ENCODE results near the gene RCAN3.
A peak's percentile ranks its signal among the peaks of the same experiment; 100 is the strongest.

The RCAN3 gene

GRCh38 chr1:24551960-24552571 is 49.4 kb downstream of the RCAN3 start:
- DNase-seq = no peak

- DNase-seq = no peak
Measured at GRCh38 chr1:24553931-24554330, 51.3 kb downstream of the RCAN3 start.

- DNase-seq = no peak
Measured at GRCh38 chr1:24554714-24555113, 52.1 kb downstream of the RCAN3 start.

GRCh38 chr1:24555591-24556413 is 53.2 kb downstream of the RCAN3 start, which contains the start of gene NCMAP:
Gene NCMAP, plus strand, starts transcription at chr1:24556087. Its CDS starts 39,344 bp downstream, at chr1:24595431.
- DNase-seq = peak; percentile 18

GRCh38 chr1:24556414-24556795 is 53.8 kb downstream of the RCAN3 start:
- no peak for DNase-seq

- no peak for DNase-seq
Measured at GRCh38 chr1:24557220-24557619, 54.6 kb downstream of the RCAN3 start.

- no peak for DNase-seq
Measured at GRCh38 chr1:24557711-24558131, 55.1 kb downstream of the RCAN3 start.

- DNase-seq = no peak
Measured at GRCh38 chr1:24558455-24558854, 55.8 kb downstream of the RCAN3 start.

- DNase-seq = no peak
Measured at GRCh38 chr1:24558902-24559791, 56.5 kb downstream of the RCAN3 start.

- DNase-seq = no peak
Measured at GRCh38 chr1:24560361-24560760, 57.7 kb downstream of the RCAN3 start.

- DNase-seq = no peak
Measured at GRCh38 chr1:24562625-24563024, 60.0 kb downstream of the RCAN3 start.

GRCh38 chr1:24564695-24565094 is 62.1 kb downstream of the RCAN3 start:
- no peak for DNase-seq

GRCh38 chr1:24566236-24566867 is 63.7 kb downstream of the RCAN3 start:
- DNase-seq = no peak

- no peak for DNase-seq
Measured at GRCh38 chr1:24567792-24568388, 65.3 kb downstream of the RCAN3 start.

- DNase-seq = no peak
Measured at GRCh38 chr1:24568475-24568874, 65.8 kb downstream of the RCAN3 start.

- no peak for DNase-seq
Measured at GRCh38 chr1:24570265-24571125, 67.9 kb downstream of the RCAN3 start.

GRCh38 chr1:24572301-24572700 is 69.7 kb downstream of the RCAN3 start:
- DNase-seq = no peak

GRCh38 chr1:24575905-24576587 is 73.4 kb downstream of the RCAN3 start:
- no peak for DNase-seq

- no peak for DNase-seq
Measured at GRCh38 chr1:24578846-24579245, 76.2 kb downstream of the RCAN3 start.

- no peak for DNase-seq
Measured at GRCh38 chr1:24580756-24581155, 78.1 kb downstream of the RCAN3 start.

- no peak for DNase-seq
Measured at GRCh38 chr1:24584171-24584647, 81.6 kb downstream of the RCAN3 start.

All from central memory CD4-positive, alpha-beta T cell (primary cell).